Neural progenitor cell (in vitro differentiated cells): Measurements from ENCODE around the gene CCDC201. TPM values are rescaled to one million over a fixed set of nuclear protein-coding genes. Genes with fewer than 3 reads are reported as not detected.

Source experiments
- DNase-seq: peaks from one replicate; pipeline ENCODE4 v3.0.0-alpha.2; 2016; ENCODE audit warnings: low spot score
- H2AFZ ChIP-seq: fragments of 200-600 bp; sonication (generic); replicated peaks from 2 replicates; pipeline ENCODE4 v1.6.1; 2016; ENCODE audit warnings: antibody characterized with exemption
- H3F3A ChIP-seq: fragments of 200-600 bp; sonication (generic); 2 replicates; pipeline ENCODE4 v1.6.1; 2016; ENCODE audit warnings: antibody characterized with exemption, low read depth
- H3K27ac ChIP-seq: fragments of 200-600 bp; sonication (generic); 2 replicates; pipeline ENCODE4 v1.5.1; 2016; ENCODE audit warnings: mild to moderate bottlenecking
- H3K27me3 ChIP-seq: fragments of 200-600 bp; sonication (generic); 2 replicates; pipeline ENCODE4 v1.6.1; 2016; ENCODE audit warnings: mild to moderate bottlenecking, moderate library complexity
- H3K36me3 ChIP-seq: fragments of 200-600 bp; sonication (generic); 2 replicates; pipeline ENCODE4 v1.5.1; 2016
- H3K4me1 ChIP-seq: fragments of 200-600 bp; sonication (generic); 2 replicates; pipeline ENCODE4 v1.6.1; 2016; ENCODE audit warnings: mixed run types
- H3K4me2 ChIP-seq: fragments of 200-600 bp; sonication (generic); 2 replicates; pipeline ENCODE4 v1.6.1; 2016
- H3K4me3 ChIP-seq: fragments of 200-600 bp; sonication (generic); 2 replicates; pipeline ENCODE4 v1.5.1; 2016
- H3K79me2 ChIP-seq: fragments of 200-600 bp; sonication (generic); 2 replicates; pipeline ENCODE4 v1.6.1; 2016; ENCODE audit warnings: low read depth
- H3K9ac ChIP-seq: fragments of 200-600 bp; sonication (generic); 2 replicates; pipeline ENCODE4 v1.6.1; 2016
- H3K9me3 ChIP-seq: fragments of 200-600 bp; sonication (generic); 2 replicates; pipeline ENCODE4 v1.5.1; 2016; ENCODE audit warnings: low read depth
- H4K20me1 ChIP-seq: fragments of 200-600 bp; sonication (generic); 2 replicates; pipeline ENCODE4 v1.6.1; 2016; ENCODE audit warnings: low read depth
- H3K27ac Mint-ChIP-seq: 3 replicates; pipeline ENCODE4 v1.8.0; 2021; ENCODE audit warnings: mixed read lengths
- H3K27me3 Mint-ChIP-seq: 2 replicates; pipeline ENCODE4 v1.8.0; 2022; ENCODE audit warnings: low read depth, mild to moderate bottlenecking, inconsistent platforms, moderate library complexity, mixed read lengths; ENCODE audit not compliant: insufficient read depth
- H3K36me3 Mint-ChIP-seq: 3 replicates; pipeline ENCODE4 v1.8.0; 2021; ENCODE audit warnings: mixed read lengths
- H3K4me1 Mint-ChIP-seq: 3 replicates; pipeline ENCODE4 v1.8.0; 2021; ENCODE audit warnings: mixed read lengths
- H3K4me3 Mint-ChIP-seq: 3 replicates; pipeline ENCODE4 v1.8.0; 2021; ENCODE audit warnings: mild to moderate bottlenecking, moderate library complexity, mixed read lengths
- H3K9me3 Mint-ChIP-seq: 3 replicates; pipeline ENCODE4 v1.8.0; 2020; ENCODE audit warnings: mixed read lengths
- EZH2 ChIP-seq: fragments of 200-600 bp; sonication (generic); IDR thresholded peaks from 2 replicates; pipeline ENCODE4 v1.6.1; 2017; ENCODE audit warnings: antibody characterized with exemption, mild to moderate bottlenecking, moderate library complexity
- EZH2phosphoT487 ChIP-seq: fragments of 200-600 bp; sonication (generic); IDR thresholded peaks from 2 replicates; pipeline ENCODE4 v1.6.1; 2017; ENCODE audit warnings: antibody characterized with exemption
- total RNA-seq: library from RNA; depleted of rRNA; stranded (reverse); fragments of >200 nt; gene quantifications from 2 replicates; pipeline ENCODE4 v1.2.3, GENCODE V29; 2015; ENCODE audit warnings: low replicate concordance
- TF ChIP-seq, protein P1 (sequence below): fragments of 200-600 bp; sonication (generic); IDR thresholded peaks from 2 replicates; pipeline ENCODE4 v1.5.1; 2017; ENCODE audit warnings: antibody characterized with exemption, mild to moderate bottlenecking

The CCDC201 gene
- total RNA-seq, 1 donor from 2014 or later, result not detected

DNA sequence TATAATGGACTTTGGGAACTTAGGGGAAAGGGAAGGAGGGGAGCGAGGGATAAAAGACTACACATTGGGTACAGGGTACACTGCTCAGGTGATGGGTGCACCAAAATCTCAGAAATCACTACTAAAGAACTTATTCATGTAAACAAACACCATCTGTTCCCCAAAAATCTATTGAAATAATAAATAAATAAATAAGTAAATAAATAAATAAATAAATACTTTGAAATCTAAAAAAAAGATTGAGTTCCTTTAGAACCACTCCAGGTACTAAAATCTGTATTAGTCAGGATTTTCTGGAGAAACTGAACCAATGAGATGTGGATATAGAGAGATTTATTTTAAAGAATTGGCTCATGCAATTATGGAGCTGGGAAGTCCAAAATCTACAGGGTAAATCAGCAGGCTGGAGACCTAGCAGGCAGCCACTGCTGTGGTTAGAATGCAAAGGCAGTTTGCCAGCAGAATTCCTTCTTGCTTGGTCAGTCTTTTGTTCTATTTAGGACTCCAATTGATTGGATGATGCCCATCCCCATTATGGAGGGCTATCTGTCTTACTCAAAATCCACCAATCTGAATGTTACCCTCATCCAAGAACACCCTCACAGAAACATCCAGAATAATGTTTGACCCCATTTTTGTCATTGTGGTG, 24.3 kb upstream of the CCDC201 start:
- Histone ChIP-seq H3K9me3 (no peaks in the 10 kb centered on the region), H3K27me3 (no peaks in the 10 kb centered on the region), H3K9ac (no peak overlapping the region), H3K27ac (no peak overlapping the region), H3F3A (no peaks in the 10 kb centered on the region), H3K4me3 (no peak overlapping the region), H2AFZ (no peak overlapping the region), H3K4me2 (no peak overlapping the region), H4K20me1 (no peaks in the 10 kb centered on the region), H3K36me3 (no peaks in the 10 kb centered on the region), H3K79me2 (no peaks in the 10 kb centered on the region), H3K4me1 (no peaks in the 10 kb centered on the region)
- Mint-ChIP-seq H3K9me3 (peaks cover 3% of the 10 kb centered on the region), H3K27me3 (peaks cover 6% of the 10 kb centered on the region), H3K36me3 (no peaks in the 10 kb centered on the region), H3K4me3 (no peak overlapping the region), H3K4me1 (no peaks in the 10 kb centered on the region), H3K27ac (no peak overlapping the region)
- DNase-seq, result no peak
- TF ChIP-seq EZH2, result no peak
- no peak for TF ChIP-seq EZH2phosphoT487
- TF ChIP-seq, protein P1, sequence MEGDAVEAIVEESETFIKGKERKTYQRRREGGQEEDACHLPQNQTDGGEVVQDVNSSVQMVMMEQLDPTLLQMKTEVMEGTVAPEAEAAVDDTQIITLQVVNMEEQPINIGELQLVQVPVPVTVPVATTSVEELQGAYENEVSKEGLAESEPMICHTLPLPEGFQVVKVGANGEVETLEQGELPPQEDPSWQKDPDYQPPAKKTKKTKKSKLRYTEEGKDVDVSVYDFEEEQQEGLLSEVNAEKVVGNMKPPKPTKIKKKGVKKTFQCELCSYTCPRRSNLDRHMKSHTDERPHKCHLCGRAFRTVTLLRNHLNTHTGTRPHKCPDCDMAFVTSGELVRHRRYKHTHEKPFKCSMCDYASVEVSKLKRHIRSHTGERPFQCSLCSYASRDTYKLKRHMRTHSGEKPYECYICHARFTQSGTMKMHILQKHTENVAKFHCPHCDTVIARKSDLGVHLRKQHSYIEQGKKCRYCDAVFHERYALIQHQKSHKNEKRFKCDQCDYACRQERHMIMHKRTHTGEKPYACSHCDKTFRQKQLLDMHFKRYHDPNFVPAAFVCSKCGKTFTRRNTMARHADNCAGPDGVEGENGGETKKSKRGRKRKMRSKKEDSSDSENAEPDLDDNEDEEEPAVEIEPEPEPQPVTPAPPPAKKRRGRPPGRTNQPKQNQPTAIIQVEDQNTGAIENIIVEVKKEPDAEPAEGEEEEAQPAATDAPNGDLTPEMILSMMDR, result no peak

DNA sequence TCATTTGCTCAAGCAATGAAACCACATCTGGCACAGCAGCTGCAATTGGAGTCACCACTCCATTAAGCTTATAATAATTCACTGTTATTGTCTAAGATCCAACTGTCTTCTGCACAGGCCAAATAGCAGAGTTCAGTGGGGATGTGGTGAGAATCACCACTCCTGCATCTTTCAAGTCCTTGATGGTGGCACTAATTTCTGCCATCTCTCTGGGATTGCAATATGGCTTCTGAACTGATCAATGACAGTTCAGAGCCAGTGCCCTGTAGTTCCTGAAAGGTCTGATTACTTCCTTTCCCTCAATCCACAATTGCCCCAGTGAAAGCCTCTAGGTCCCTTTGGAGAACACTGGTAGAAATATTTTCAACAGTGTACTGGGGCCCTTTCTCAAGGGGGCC, 21.8 kb upstream of the CCDC201 start:
- H3K79me2 ChIP-seq, result no peaks in the 10 kb centered on the region
- Mint-ChIP-seq H3K4me3 (no peak overlapping the region), H3K36me3 (no peaks in the 10 kb centered on the region), H3K9me3 (no peaks in the 10 kb centered on the region), H3K27ac (no peak overlapping the region), H3K27me3 (peaks cover 8% of the 10 kb centered on the region), H3K4me1 (peaks cover under 1% of the 10 kb centered on the region)
- no peaks in the 10 kb centered on the region for H3K9me3 ChIP-seq
- H3K27me3 ChIP-seq, result peaks cover 14% of the 10 kb centered on the region
- H3K9ac ChIP-seq, result no peak overlapping the region
- H3K4me1 ChIP-seq, result no peaks in the 10 kb centered on the region
- H4K20me1 ChIP-seq, result no peaks in the 10 kb centered on the region
- no peak overlapping the region for H3K4me3 ChIP-seq
- H3K27ac ChIP-seq, result no peak overlapping the region
- no peak overlapping the region for H2AFZ ChIP-seq
- TF ChIP-seq EZH2phosphoT487 (no peak), EZH2 (no peak)
- TF ChIP-seq, protein P1, result no peak
- no peak for DNase-seq
- H3K36me3 ChIP-seq, result no peaks in the 10 kb centered on the region
- H3F3A ChIP-seq, result no peaks in the 10 kb centered on the region
- no peak overlapping the region for H3K4me2 ChIP-seq

DNA sequence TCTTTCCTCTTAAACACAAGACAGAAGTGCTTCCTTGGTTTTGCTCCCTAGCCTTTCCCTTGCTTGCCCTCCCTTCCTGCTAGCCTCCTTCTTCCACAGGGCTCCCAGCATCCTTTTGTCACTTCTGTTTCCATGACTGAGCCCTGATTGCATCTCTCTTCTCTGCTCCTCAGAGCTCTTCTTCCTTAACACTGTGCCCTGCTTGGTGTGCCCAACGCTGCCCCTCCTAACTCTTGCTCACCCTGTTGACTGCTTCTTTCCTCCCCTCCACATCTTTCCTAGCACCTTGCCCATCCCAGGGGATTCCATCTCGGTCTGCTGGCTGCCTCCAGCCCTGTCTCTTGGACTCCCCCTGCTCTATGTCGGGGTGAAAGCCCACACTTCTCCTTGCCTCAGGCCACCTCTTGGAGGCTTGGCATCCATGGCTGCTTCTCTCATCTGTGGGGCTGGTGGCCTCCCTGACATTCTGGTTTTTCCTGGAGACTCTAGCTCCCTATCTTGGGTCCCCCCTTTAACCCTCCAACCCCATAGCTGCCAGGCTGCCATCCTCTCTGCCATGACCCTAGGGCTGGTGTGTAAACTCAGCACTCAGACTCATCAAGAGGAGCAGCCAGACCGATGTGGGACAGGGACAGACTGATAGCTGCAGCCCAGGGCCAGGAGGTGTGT, 21.2 kb upstream of the CCDC201 start:
- Histone ChIP-seq H3K4me3 (no peak overlapping the region), H3K79me2 (no peaks in the 10 kb centered on the region), H3F3A (no peaks in the 10 kb centered on the region), H2AFZ (no peak overlapping the region), H3K36me3 (no peaks in the 10 kb centered on the region), H3K9ac (no peak overlapping the region), H3K4me2 (no peak overlapping the region), H3K9me3 (no peaks in the 10 kb centered on the region), H3K4me1 (no peaks in the 10 kb centered on the region), H3K27ac (no peak overlapping the region), H4K20me1 (no peaks in the 10 kb centered on the region), H3K27me3 (peaks cover 19% of the 10 kb centered on the region)
- H3K4me3 Mint-ChIP-seq, result no peak overlapping the region
- H3K27me3 Mint-ChIP-seq, result peaks cover 13% of the 10 kb centered on the region
- no peak for DNase-seq
- peaks cover 3% of the 10 kb centered on the region for H3K4me1 Mint-ChIP-seq
- H3K9me3 Mint-ChIP-seq, result no peaks in the 10 kb centered on the region
- H3K36me3 Mint-ChIP-seq, result no peaks in the 10 kb centered on the region
- H3K27ac Mint-ChIP-seq, result no peak overlapping the region
- TF ChIP-seq EZH2 (no peak), EZH2phosphoT487 (no peak)
- TF ChIP-seq, protein P1, result no peak
